GM12892 (cell line): ENCODE results near the gene SDHAF2.

Source experiments
- POLR2A ChIP-seq: IDR thresholded peaks from 2 replicates; pipeline ENCODE4 v1.6.1; 2011; ENCODE audit warnings: low read depth, low read length, control low read depth
- POLR2AphosphoS5 ChIP-seq: IDR thresholded peaks from 2 replicates; pipeline ENCODE4 v1.6.1; 2011; ENCODE audit warnings: low read depth, low read length, control low read depth
- TAF1 ChIP-seq: IDR thresholded peaks from 2 replicates; pipeline ENCODE4 v1.6.1; 2011; ENCODE audit warnings: low read depth, mild to moderate bottlenecking, control low read depth, low read length, borderline replicate concordance

- TF ChIP-seq POLR2A = no peak
- no peak for TF ChIP-seq POLR2AphosphoS5
- no peak for TF ChIP-seq TAF1
Observed at GRCh38 chr11:61446211-61446651, 16.3 kb downstream of the SDHAF2 start.
